ENCODE measurements around the gene PHYHIPL. TPM values are rescaled to one million over a fixed set of nuclear protein-coding genes. Genes with fewer than 3 reads are reported as not detected.
"Not testable (repeated sequence)": the region's sequence is repeated elsewhere in the genome, so short reads cannot be mapped to it uniquely, and the experiment has no call there.

The PHYHIPL gene
- polyA plus RNA-seq, 1 donor from 2014 or later: not detected

GRCh38 chr10:59175538-59176240 is 754 bp upstream of the PHYHIPL start:
- H3K4me3 Mint-ChIP-seq: peak overlapping the region in 1 of 4 donors; percentile 54
- peaks cover 1% of the 10 kb centered on the region for H3K36me3 Mint-ChIP-seq
- H3K27ac Mint-ChIP-seq: no peak overlapping the region
- H3K4me1 Mint-ChIP-seq: peaks cover 0 to 3% (median 0%) of the 10 kb centered on the region in 3 donors
- peaks cover 15% of the 10 kb centered on the region for H3K27me3 Mint-ChIP-seq
- peaks cover 2 to 9% (median 5%) of the 10 kb centered on the region in 3 donors for H3K9me3 Mint-ChIP-seq

- Mint-ChIP-seq H3K27me3 (peaks cover 15% of the 10 kb centered on the region), H3K4me1 (peaks cover 0 to 3% (median 0%) of the 10 kb centered on the region in 3 donors)
Measured at GRCh38 chr10:59177031-59177797, 771 bp downstream of the PHYHIPL start.

GRCh38 chr10:59177836-59178235 is 1.4 kb downstream of the PHYHIPL start:
- Mint-ChIP-seq H3K9me3 (peaks cover 2 to 9% (median 5%) of the 10 kb centered on the region in 3 donors), H3K4me3 (no peak overlapping the region), H3K4me1 (peaks cover 0 to 3% (median 0%) of the 10 kb centered on the region in 3 donors), H3K36me3 (peaks cover 1% of the 10 kb centered on the region), H3K27ac (peak overlapping the region in 1 of 3 donors; percentile 10), H3K27me3 (peaks cover 15% of the 10 kb centered on the region)

More at GRCh38 chr10:59177031-59177797, 771 bp downstream of the PHYHIPL start:
- Mint-ChIP-seq H3K4me3 (no peak overlapping the region), H3K36me3 (peaks cover 1% of the 10 kb centered on the region), H3K27ac (peak overlapping the region in 1 of 3 donors; percentile 10), H3K9me3 (peaks cover 2 to 9% (median 5%) of the 10 kb centered on the region in 3 donors)

GRCh38 chr10:59179068-59179467 is 2.6 kb downstream of the PHYHIPL start:
- Mint-ChIP-seq H3K9me3 (peaks cover 3 to 6% (median 5%) of the 10 kb centered on the region in 3 donors), H3K4me1 (peaks cover 0 to 3% (median 0%) of the 10 kb centered on the region in 3 donors), H3K36me3 (peaks cover 1% of the 10 kb centered on the region), H3K27me3 (peaks cover 12% of the 10 kb centered on the region), H3K27ac (no peak overlapping the region), H3K4me3 (no peak overlapping the region)

GRCh38 chr10:59180689-59181270 is 4.3 kb downstream of the PHYHIPL start:
- peaks cover 0 to 3% (median 0%) of the 10 kb centered on the region in 3 donors for H3K4me1 Mint-ChIP-seq
- H3K27ac Mint-ChIP-seq: no peak overlapping the region
- H3K9me3 Mint-ChIP-seq: peaks cover under 1 to 6% (median 1%) of the 10 kb centered on the region in 3 donors
- peaks cover under 1% of the 10 kb centered on the region for H3K36me3 Mint-ChIP-seq
- H3K4me3 Mint-ChIP-seq: no peak overlapping the region
- peaks cover 10% of the 10 kb centered on the region for H3K27me3 Mint-ChIP-seq

- Mint-ChIP-seq H3K9me3 (peaks cover 0 to 6% (median 1%) of the 10 kb centered on the region in 3 donors), H3K27me3 (peaks cover 6% of the 10 kb centered on the region), H3K36me3 (no peaks in the 10 kb centered on the region), H3K4me1 (peaks cover 0 to 3% (median 0%) of the 10 kb centered on the region in 3 donors), H3K27ac (no peak overlapping the region), H3K4me3 (no peak overlapping the region)
Measured at GRCh38 chr10:59181668-59182067, 5.2 kb downstream of the PHYHIPL start.

GRCh38 chr10:59190332-59190731 is 13.9 kb downstream of the PHYHIPL start:
- Mint-ChIP-seq H3K4me3 (no peak overlapping the region), H3K27ac (no peak overlapping the region), H3K4me1 (no peaks in the 10 kb centered on the region), H3K9me3 (peaks cover 0 to 2% (median 0%) of the 10 kb centered on the region in 3 donors), H3K27me3 (no peaks in the 10 kb centered on the region), H3K36me3 (no peaks in the 10 kb centered on the region)

- Mint-ChIP-seq H3K36me3 (no peaks in the 10 kb centered on the region), H3K4me3 (no peak overlapping the region), H3K4me1 (no peaks in the 10 kb centered on the region), H3K27me3 (no peaks in the 10 kb centered on the region), H3K27ac (no peak overlapping the region), H3K9me3 (peaks cover 2 to 6% (median 3%) of the 10 kb centered on the region in 3 donors)
Measured at GRCh38 chr10:59206204-59206720, 29.8 kb downstream of the PHYHIPL start.

GRCh38 chr10:59212301-59212798 is 35.9 kb downstream of the PHYHIPL start:
- Mint-ChIP-seq H3K4me1 (no peaks in the 10 kb centered on the region), H3K36me3 (peaks cover 2% of the 10 kb centered on the region), H3K4me3 (no peak overlapping the region), H3K27me3 (no peaks in the 10 kb centered on the region), H3K27ac (no peak overlapping the region), H3K9me3 (peaks cover 0 to 4% (median 2%) of the 10 kb centered on the region in 3 donors)

GRCh38 chr10:59214160-59214559 is 37.7 kb downstream of the PHYHIPL start:
- Mint-ChIP-seq H3K36me3 (peaks cover 2% of the 10 kb centered on the region), H3K27ac (no peak overlapping the region), H3K27me3 (no peaks in the 10 kb centered on the region), H3K4me3 (no peak overlapping the region), H3K4me1 (no peaks in the 10 kb centered on the region), H3K9me3 (peaks cover 0 to 4% (median 2%) of the 10 kb centered on the region in 3 donors)

- no peak overlapping the region for H3K4me3 Mint-ChIP-seq
- H3K27me3 Mint-ChIP-seq: no peaks in the 10 kb centered on the region
- H3K27ac Mint-ChIP-seq: no peak overlapping the region
- peaks cover 0 to 1% (median 0%) of the 10 kb centered on the region in 3 donors for H3K9me3 Mint-ChIP-seq
- H3K36me3 Mint-ChIP-seq: peaks cover 2% of the 10 kb centered on the region
- H3K4me1 Mint-ChIP-seq: no peaks in the 10 kb centered on the region
Measured at GRCh38 chr10:59216178-59216869, 39.9 kb downstream of the PHYHIPL start.

- Mint-ChIP-seq H3K36me3 (no peaks in the 10 kb centered on the region), H3K4me1 (no peaks in the 10 kb centered on the region), H3K27ac (no peak overlapping the region), H3K9me3 (no peaks in the 10 kb centered on the region), H3K27me3 (no peaks in the 10 kb centered on the region), H3K4me3 (no peak overlapping the region)
Measured at GRCh38 chr10:59222788-59223187, 46.3 kb downstream of the PHYHIPL start.

GRCh38 chr10:59223597-59223996 is 47.2 kb downstream of the PHYHIPL start:
- not testable (repeated sequence) for H3K27ac Mint-ChIP-seq, H3K4me1 Mint-ChIP-seq, H3K27me3 Mint-ChIP-seq, H3K9me3 Mint-ChIP-seq, H3K36me3 Mint-ChIP-seq, H3K4me3 Mint-ChIP-seq

GRCh38 chr10:59225211-59225610 is 48.8 kb downstream of the PHYHIPL start:
- Mint-ChIP-seq H3K4me3 (no peak overlapping the region), H3K27ac (no peak overlapping the region), H3K9me3 (no peaks in the 10 kb centered on the region), H3K27me3 (no peaks in the 10 kb centered on the region), H3K4me1 (no peaks in the 10 kb centered on the region), H3K36me3 (no peaks in the 10 kb centered on the region)
